Measurements from ENCODE around the gene LIF.

The LIF gene

DNA sequence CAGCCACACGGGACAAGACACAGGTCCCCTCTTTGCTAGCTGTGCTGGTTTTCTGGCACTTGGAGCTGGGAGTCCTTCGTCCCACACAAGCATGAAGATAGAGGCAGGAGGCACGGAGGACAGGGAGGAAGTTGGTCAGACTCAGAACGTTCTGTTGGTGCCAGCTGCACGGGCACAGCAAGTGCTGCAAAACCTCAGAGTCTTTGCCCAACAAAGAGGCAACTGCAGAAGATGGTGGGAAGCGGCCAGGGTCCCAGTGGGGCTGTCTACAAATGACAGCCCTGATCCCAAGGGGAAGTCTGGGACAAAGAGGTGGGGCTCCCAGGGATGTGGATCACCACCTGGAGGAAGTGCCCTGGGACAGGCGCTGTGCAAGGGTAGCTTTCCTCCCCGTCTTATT, 29.5 kb upstream of the LIF start:
- Histone ChIP-seq H3K4me3 (peak overlapping the region; percentile 17; the same call in 1 of the 2 replicates), H3K4me1 (peaks cover 84% of the 10 kb centered on the region), H4K20me1 (no peaks in the 10 kb centered on the region), H3K9ac (peak overlapping the region; percentile 54; the same call in 1 of the 2 replicates), H3K9me3 (no peaks in the 10 kb centered on the region), H3K4me2 (peak overlapping the region; percentile 86), H3K27ac (peak overlapping the region; percentile 81), H3K27me3 (no peaks in the 10 kb centered on the region), H3K36me3 (no peaks in the 10 kb centered on the region)
- no peak for TF ChIP-seq Cebpa-rat (IDR thresholded peaks at IDR 0.05)

DNA sequence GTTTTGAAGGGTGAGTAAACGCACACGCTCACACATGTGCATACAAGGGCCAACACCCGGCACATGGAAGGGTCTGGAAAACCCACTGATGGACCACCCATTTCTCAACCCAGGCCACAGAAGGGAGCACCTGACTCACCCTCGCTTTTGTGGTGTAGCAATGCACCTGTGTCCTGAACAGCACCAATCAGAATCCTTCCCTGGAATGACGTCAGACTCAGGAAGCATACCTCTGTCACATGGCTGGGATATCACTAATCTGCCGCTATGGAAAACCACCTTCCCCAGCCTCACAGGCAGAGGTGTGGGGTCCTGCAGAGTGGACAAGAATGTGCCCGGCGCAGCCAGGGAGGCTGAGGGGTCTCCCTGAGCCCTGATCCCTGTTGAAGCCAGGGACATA, 29.1 kb upstream of the LIF start:
- TF ChIP-seq Cebpa-rat (IDR thresholded peaks at IDR 0.05), result no peak
- peak overlapping the region; percentile 86 for H3K4me2 ChIP-seq
- H4K20me1 ChIP-seq, result no peaks in the 10 kb centered on the region
- no peaks in the 10 kb centered on the region for H3K36me3 ChIP-seq
- H3K4me1 ChIP-seq, result peaks cover 88% of the 10 kb centered on the region
- peak overlapping the region; percentile 17; the same call in 1 of the 2 replicates for H3K4me3 ChIP-seq
- H3K27ac ChIP-seq, result peak overlapping the region; percentile 81
- H3K9me3 ChIP-seq, result no peaks in the 10 kb centered on the region
- no peaks in the 10 kb centered on the region for H3K27me3 ChIP-seq
- H3K9ac ChIP-seq, result peak overlapping the region; percentile 54; the same call in 1 of the 2 replicates

DNA sequence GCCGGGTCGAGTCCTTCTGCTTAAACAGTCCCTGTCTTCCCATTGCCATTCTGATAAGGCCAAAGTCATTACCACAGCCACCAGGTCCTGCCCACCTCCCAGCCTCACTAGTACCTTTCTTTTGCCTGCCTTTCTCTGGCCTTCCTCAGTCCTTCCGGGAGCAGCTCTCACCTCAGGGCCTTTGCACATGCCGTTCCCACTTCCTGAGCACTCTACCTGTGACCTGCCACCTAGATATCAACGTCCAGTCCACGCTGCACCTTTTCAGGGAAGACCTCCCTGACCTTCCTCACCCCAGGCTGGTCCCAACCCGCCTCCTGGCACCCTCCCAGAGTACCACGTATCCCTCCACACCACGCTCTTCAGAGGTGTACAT, 27.9 kb upstream of the LIF start:
- H3K27me3 ChIP-seq, result no peaks in the 10 kb centered on the region
- TF ChIP-seq Cebpa-rat (IDR thresholded peaks at IDR 0.05), result no peak
- H3K27ac ChIP-seq, result peak overlapping the region; percentile 27

DNA sequence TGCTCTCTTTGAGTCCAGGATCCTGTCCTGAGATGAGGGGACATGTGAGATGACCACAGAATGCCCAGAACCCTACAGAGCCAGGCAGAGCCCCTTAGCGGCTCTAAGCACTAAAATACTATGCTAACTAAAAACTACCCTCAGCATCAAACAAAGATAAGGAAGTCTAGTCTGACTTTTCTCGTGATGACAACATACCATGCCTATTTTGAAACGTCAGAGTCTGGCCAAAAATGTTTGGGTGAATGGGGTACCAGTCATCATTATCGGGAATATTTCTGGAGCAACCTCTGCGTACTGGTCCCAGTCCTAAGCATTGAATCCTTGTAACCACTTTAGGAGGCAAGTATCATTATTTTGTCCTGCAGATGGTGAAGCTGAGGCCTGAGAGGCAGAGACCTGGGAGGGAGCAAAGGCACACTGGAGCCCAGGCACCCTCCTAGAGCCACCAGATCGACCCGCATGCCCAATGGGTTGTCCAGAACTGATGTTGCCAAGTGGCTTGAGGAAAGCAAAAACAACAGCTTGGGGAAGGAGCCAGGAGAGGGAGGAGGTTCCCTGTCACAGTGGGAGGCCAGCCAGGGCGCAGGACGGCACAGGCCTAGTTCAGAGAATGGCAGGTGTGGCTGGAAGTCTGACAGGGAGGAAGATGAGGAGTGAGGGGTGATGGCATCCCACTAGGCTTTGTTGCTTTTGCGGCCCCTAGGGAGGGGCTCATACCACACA, 27.3 kb upstream of the LIF start:
- peak overlapping the region; percentile 21; the same call in 1 of the 2 replicates for H3K9ac ChIP-seq

More for the DNA sequence above, 27.9 kb upstream of the LIF start:
- Histone ChIP-seq H3K4me2 (peak overlapping the region; percentile 86), H3K4me1 (peaks cover 89% of the 10 kb centered on the region), H3K4me3 (no peak overlapping the region), H3K9ac (no peak overlapping the region), H4K20me1 (no peaks in the 10 kb centered on the region), H3K9me3 (no peaks in the 10 kb centered on the region), H3K36me3 (no peaks in the 10 kb centered on the region)

DNA sequence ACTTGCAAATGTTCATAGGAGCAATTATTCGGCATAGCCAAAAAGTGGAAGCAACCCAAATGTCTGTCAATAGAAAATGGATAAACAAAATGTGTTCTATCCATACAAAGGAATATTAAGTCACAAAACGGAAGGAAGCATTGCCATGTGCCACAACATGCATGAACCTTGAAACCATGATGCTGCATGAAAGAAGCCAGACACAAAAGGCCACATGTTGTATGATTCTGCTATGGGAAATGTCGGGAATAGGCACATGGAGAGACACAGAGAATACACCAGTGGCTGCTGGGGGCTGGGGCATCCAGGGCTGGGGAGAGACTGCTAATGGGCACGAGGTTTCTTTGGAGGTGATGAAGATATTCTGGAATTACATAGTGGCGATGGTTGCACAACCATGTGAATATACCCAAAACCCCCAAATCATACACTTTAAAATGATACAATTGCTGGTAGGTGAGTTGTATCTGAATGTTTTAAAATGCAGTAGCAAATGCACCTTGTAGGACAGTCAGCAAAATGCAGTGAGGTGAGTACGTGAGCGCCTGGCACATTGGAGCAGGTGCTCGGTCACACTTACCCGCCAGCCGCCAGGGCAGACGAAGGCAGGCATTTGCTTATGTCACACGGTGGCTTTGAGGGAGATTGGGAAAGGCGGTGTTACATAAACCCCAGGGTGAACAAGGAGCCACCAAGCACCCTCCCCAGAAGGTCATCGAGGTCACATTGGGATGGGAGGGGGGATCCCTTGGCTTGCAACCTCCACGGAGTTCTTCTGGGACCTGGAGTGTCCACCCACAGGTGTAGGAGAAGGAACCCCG, 26.4 kb upstream of the LIF start:
- Histone ChIP-seq H3K4me2 (no peak overlapping the region), H3K27ac (peak overlapping the region; percentile 27; the same call in 1 of the 2 replicates), H4K20me1 (no peaks in the 10 kb centered on the region), H3K4me1 (peaks cover 86% of the 10 kb centered on the region), H3K4me3 (no peak overlapping the region), H3K9ac (no peak overlapping the region), H3K36me3 (no peaks in the 10 kb centered on the region), H3K9me3 (no peaks in the 10 kb centered on the region), H3K27me3 (no peaks in the 10 kb centered on the region)
- TF ChIP-seq Cebpa-rat (IDR thresholded peaks at IDR 0.05), result no peak

More for the DNA sequence above, 27.3 kb upstream of the LIF start:
- H4K20me1 ChIP-seq, result no peaks in the 10 kb centered on the region
- TF ChIP-seq Cebpa-rat (IDR thresholded peaks at IDR 0.05), result no peak
- peak overlapping the region; percentile 86 for H3K4me2 ChIP-seq
- H3K36me3 ChIP-seq, result no peaks in the 10 kb centered on the region
- no peaks in the 10 kb centered on the region for H3K9me3 ChIP-seq
- no peak overlapping the region for H3K4me3 ChIP-seq
- H3K27ac ChIP-seq, result peak overlapping the region; percentile 27
- peaks cover 85% of the 10 kb centered on the region for H3K4me1 ChIP-seq
- H3K27me3 ChIP-seq, result no peaks in the 10 kb centered on the region

DNA sequence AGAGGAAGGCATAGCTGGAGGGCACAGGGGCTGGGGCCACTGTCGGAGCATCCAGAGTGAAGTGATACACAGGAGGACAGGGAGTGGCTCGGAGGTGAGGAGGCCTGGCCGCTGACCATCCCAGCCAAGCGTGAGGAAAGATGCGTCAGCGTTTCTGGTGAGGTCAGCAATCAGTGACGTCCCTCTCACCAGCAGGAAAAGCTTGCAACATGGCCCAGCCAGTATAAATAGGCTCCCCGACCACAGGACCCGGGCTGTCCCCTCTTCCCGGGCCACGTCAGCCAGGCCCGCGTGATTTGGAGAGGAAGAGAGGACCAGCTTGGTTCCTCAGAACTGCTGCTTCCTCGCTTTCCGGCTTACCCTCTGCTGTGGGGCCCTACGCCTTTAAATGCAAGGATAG, 24.3 kb upstream of the LIF start:
- Histone ChIP-seq H4K20me1 (no peaks in the 10 kb centered on the region), H3K4me3 (no peak overlapping the region), H3K4me2 (peak overlapping the region; percentile 51), H3K4me1 (peaks cover 84% of the 10 kb centered on the region), H3K27me3 (no peaks in the 10 kb centered on the region), H3K9ac (peak overlapping the region; percentile 17; the same call in 1 of the 2 replicates), H3K27ac (peak overlapping the region; percentile 25; the same call in 1 of the 2 replicates), H3K9me3 (no peaks in the 10 kb centered on the region), H3K36me3 (no peaks in the 10 kb centered on the region)
- TF ChIP-seq Cebpa-rat (IDR thresholded peaks at IDR 0.05), result no peak

DNA sequence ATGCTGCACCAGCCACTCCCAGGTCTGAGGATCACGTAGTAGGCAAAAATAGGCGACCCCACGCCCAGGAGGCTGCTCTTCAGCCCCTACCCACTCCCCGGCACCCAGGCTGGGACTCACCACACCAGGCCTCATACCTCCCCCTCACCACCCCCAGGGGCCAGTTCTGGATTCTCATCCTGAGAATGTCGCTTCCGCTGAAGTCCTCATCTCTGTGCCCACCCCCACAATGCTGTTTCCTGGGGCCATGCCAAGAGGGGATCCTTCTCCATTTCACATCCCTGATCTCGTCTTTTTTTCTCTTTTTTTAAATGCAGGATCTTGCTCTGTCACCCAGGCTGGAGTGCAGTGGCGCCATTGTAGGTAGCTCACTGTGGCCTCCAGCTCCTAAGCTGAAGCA, 21.8 kb upstream of the LIF start:
- peaks cover 83% of the 10 kb centered on the region for H3K4me1 ChIP-seq
- no peak for TF ChIP-seq Cebpa-rat (IDR thresholded peaks at IDR 0.05)
- H3K4me3 ChIP-seq, result no peak overlapping the region
- no peaks in the 10 kb centered on the region for H3K9me3 ChIP-seq
- H4K20me1 ChIP-seq, result no peaks in the 10 kb centered on the region
- H3K9ac ChIP-seq, result no peak overlapping the region; the same call in 1 of the 2 replicates
- peak overlapping the region; percentile 92 for H3K27ac ChIP-seq
- no peaks in the 10 kb centered on the region for H3K36me3 ChIP-seq
- no peaks in the 10 kb centered on the region for H3K27me3 ChIP-seq
- peak overlapping the region; percentile 94 for H3K4me2 ChIP-seq

DNA sequence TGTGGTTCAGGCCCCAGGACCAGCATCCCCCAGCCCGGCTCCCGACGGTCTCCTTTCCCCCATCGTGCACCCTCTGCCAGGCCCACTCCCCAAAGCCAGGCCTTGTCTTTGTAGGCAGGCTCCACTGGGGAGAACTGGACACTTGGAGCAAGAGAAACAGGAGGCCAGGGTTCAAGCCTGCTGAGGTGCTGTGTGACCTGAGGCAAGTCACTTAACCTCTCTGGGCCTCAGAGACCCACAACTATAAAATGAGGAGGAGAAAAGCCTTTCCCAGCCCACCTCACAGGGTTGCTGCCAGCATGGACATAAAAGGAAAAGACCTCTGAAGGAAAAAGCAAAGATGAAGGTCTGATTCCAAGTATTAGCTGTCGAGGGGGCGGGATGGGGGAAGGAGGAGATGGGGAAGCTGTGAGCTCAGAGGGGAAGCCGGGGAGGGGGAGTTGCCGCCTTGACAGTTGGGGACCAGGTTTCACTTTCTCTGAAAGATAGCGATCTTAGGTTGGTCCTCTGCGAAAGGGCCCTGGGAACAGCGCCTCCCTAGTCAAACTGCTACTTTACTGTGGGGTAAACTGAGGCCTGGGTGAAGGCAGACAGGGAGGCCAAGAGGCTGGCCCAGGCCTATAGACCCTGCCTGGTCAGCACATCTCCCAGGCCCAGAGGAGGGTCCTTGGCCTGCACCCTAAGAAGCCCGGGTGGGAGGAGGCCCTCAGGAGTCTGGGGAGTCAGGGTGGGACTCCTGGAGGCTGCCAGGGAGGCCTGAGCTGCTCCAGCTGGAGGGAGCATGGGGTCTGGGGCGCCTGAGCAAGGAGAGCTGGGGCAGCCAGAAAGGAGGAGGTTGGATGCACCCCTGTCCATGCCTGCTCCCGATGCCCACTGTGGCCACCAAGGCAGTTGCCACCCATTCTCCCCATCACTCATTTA, 21.1 kb upstream of the LIF start:
- Histone ChIP-seq H3K4me2 (peak overlapping the region; percentile 94), H3K9me3 (no peaks in the 10 kb centered on the region), H3K9ac (peak overlapping the region; percentile 64; the same call in 1 of the 2 replicates), H3K27me3 (no peaks in the 10 kb centered on the region), H3K4me1 (peaks cover 83% of the 10 kb centered on the region), H4K20me1 (no peaks in the 10 kb centered on the region), H3K36me3 (no peaks in the 10 kb centered on the region), H3K4me3 (peak overlapping the region; percentile 72), H3K27ac (peak overlapping the region; percentile 92)
- no peak for TF ChIP-seq Cebpa-rat (IDR thresholded peaks at IDR 0.05)
